Mesenchymal stem cell (in vitro differentiated cells and primary cell): ENCODE results near the gene TOPBP1.

Experiments
- DNase-seq: peaks from one replicate; pipeline ENCODE4 v3.0.0-alpha.2; 2013
- H2AFZ ChIP-seq: one replicate; pipeline ENCODE4 v1.6.1; 2013; ENCODE audit warnings: low read depth, mild to moderate bottlenecking, control low read depth, inconsistent platforms, low read length, moderate library complexity
- H2AK5ac ChIP-seq: 2 replicates; pipeline ENCODE4 v1.6.1; 2013; ENCODE audit warnings: low read length, moderate library complexity, mild to moderate bottlenecking, inconsistent platforms; ENCODE audit not compliant: severe bottlenecking
- H2BK120ac ChIP-seq: one replicate; pipeline ENCODE4 v1.6.1; 2013; ENCODE audit warnings: low read depth, mild to moderate bottlenecking, inconsistent platforms, low read length, moderate library complexity
- H2BK12ac ChIP-seq, 2 experiments: one replicate each; pipeline ENCODE4 v1.6.1; 2013; ENCODE audit warnings: inconsistent platforms in 2 of 2, low read length in 2 of 2, mild to moderate bottlenecking in 2 of 2, moderate library complexity in 2 of 2, control low read depth in 1 of 2
- H2BK15ac ChIP-seq: one replicate; pipeline ENCODE4 v1.6.1; 2013; ENCODE audit warnings: mild to moderate bottlenecking, low read depth, inconsistent platforms; ENCODE audit not compliant: poor library complexity, severe bottlenecking
- H2BK5ac ChIP-seq: 2 replicates; pipeline ENCODE4 v1.6.1; 2013; ENCODE audit warnings: low read depth, mild to moderate bottlenecking, low read length, control low read depth, inconsistent platforms; ENCODE audit not compliant: poor library complexity, severe bottlenecking
- H3K14ac ChIP-seq, 2 experiments: one replicate each; pipeline ENCODE4 v1.6.1; 2013; ENCODE audit warnings: inconsistent platforms in 2 of 2, low read length in 2 of 2, control low read depth in 1 of 2, mild to moderate bottlenecking in 1 of 2, moderate library complexity in 1 of 2
- H3K18ac ChIP-seq, 2 experiments: one replicate each; pipeline ENCODE4 v1.6.1; 2013; ENCODE audit warnings: inconsistent platforms in 2 of 2, low read length in 2 of 2, control low read depth in 1 of 2, low read depth in 1 of 2, mild to moderate bottlenecking in 1 of 2
- H3K23ac ChIP-seq, 2 experiments: one replicate each; pipeline ENCODE4 v1.6.1; 2013; ENCODE audit warnings: inconsistent platforms in 2 of 2, low read length in 2 of 2, mild to moderate bottlenecking in 2 of 2, moderate library complexity in 2 of 2, control low read depth in 1 of 2
- H3K27ac ChIP-seq: 2 replicates; pipeline ENCODE4 v1.5.1; 2013; ENCODE audit warnings: mild to moderate bottlenecking, moderate library complexity, low read length, control low read depth, inconsistent platforms; ENCODE audit not compliant: poor library complexity, severe bottlenecking
- H3K27me3 ChIP-seq, 2 experiments: 2 replicates each; pipeline versions ENCODE4 v1.6.1 to v1.7.0; 2013; ENCODE audit warnings: low read length in 2 of 2, mild to moderate bottlenecking in 2 of 2, moderate library complexity in 2 of 2, control low read depth in 1 of 2, inconsistent platforms in 1 of 2; ENCODE audit not compliant: control insufficient read depth in 1 of 2, insufficient read depth in 1 of 2
- H3K36me3 ChIP-seq, 2 experiments: 2 replicates each; pipeline versions ENCODE4 v1.6.1 to v1.7.0; 2013; ENCODE audit warnings: low read length in 2 of 2, control low read depth in 1 of 2, inconsistent platforms in 1 of 2, low read depth in 1 of 2, mild to moderate bottlenecking in 1 of 2; ENCODE audit not compliant: insufficient read depth in 2 of 2, control insufficient read depth in 1 of 2
- H3K4ac ChIP-seq, 2 experiments: one replicate each; pipeline ENCODE4 v1.6.1; 2013; ENCODE audit warnings: inconsistent platforms in 2 of 2, low read length in 2 of 2, mild to moderate bottlenecking in 2 of 2, moderate library complexity in 2 of 2, control low read depth in 1 of 2, low read depth in 1 of 2
- H3K4me1 ChIP-seq: 2 replicates; pipeline ENCODE4 v1.6.1; 2013; ENCODE audit warnings: low read depth, low read length, control low read depth; ENCODE audit not compliant: control insufficient read depth, insufficient read depth
- H3K4me2 ChIP-seq: 2 replicates; pipeline ENCODE4 v1.6.1; 2013; ENCODE audit warnings: low read length, mild to moderate bottlenecking, inconsistent platforms; ENCODE audit not compliant: poor library complexity, severe bottlenecking
- H3K4me3 ChIP-seq, 2 experiments: 2 replicates each; pipeline versions ENCODE4 v1.5.1 to v1.7.0; 2013; ENCODE audit warnings: low read length in 2 of 2, mild to moderate bottlenecking in 2 of 2, control low read depth in 1 of 2, low read depth in 1 of 2; ENCODE audit not compliant: insufficient read depth in 1 of 2
- H3K79me1 ChIP-seq: replicated peaks from 2 replicates; pipeline ENCODE4 v1.6.1; 2013; ENCODE audit warnings: mild to moderate bottlenecking, control low read depth, low read length, inconsistent platforms; ENCODE audit not compliant: poor library complexity, severe bottlenecking
- H3K9ac ChIP-seq: 2 replicates; pipeline ENCODE4 v1.7.0; 2013; ENCODE audit warnings: mild to moderate bottlenecking, low read length, moderate library complexity
- H3K9me3 ChIP-seq: 2 replicates; pipeline ENCODE4 v1.7.0; 2013; ENCODE audit warnings: mild to moderate bottlenecking, low read length; ENCODE audit not compliant: control insufficient read depth
- H4K8ac ChIP-seq: one replicate; pipeline ENCODE4 v1.6.1; 2013; ENCODE audit warnings: inconsistent platforms, mild to moderate bottlenecking, low read length, moderate library complexity
- H4K91ac ChIP-seq: one replicate; pipeline ENCODE4 v1.6.1; 2013; ENCODE audit warnings: mild to moderate bottlenecking, low read length, inconsistent platforms
- WGBS: methylation state at CpG from one replicate; pipeline ENCODE4 v1.1.7; 2013; ENCODE audit warnings: mixed read lengths; 5-methylcytosine and 5-hydroxymethylcytosine counted together

TOPBP1 gene

GRCh38 chr3:133676336-133677118, 14.8 kb upstream of the TOPBP1 start:
- H2BK12ac ChIP-seq = no peak overlapping the region
- H2BK5ac ChIP-seq = no peak overlapping the region
- H3K79me1 ChIP-seq = no peaks in the 10 kb centered on the region
- no peak overlapping the region for H3K27ac ChIP-seq
- H3K23ac ChIP-seq = no peak overlapping the region
- H3K4me1 ChIP-seq = peaks cover 6% of the 10 kb centered on the region
- no peak overlapping the region for H4K8ac ChIP-seq
- H2AK5ac ChIP-seq = no peak overlapping the region
- no peak overlapping the region for H4K91ac ChIP-seq
- no peak overlapping the region for H3K18ac ChIP-seq
- no peak for DNase-seq
- WGBS = 68% methylated on average over 11 of the region's 11 CpGs
- H3K4me3 ChIP-seq = no peak overlapping the region
- H3K4me2 ChIP-seq = no peak overlapping the region
- no peak overlapping the region for H3K9ac ChIP-seq
- H2BK120ac ChIP-seq = no peak overlapping the region
- H3K4ac ChIP-seq = no peak overlapping the region
- no peaks in the 10 kb centered on the region for H3K36me3 ChIP-seq
- no peak overlapping the region for H2BK15ac ChIP-seq
- H3K27me3 ChIP-seq = peaks cover 38 to 41% of the 10 kb centered on the region in 2 experiments
- no peaks in the 10 kb centered on the region for H3K9me3 ChIP-seq
- no peak overlapping the region for H3K14ac ChIP-seq
- no peak overlapping the region for H2AFZ ChIP-seq

GRCh38 chr3:133675631-133676335, 14.0 kb upstream of the TOPBP1 start:
- no peak overlapping the region for H3K4me3 ChIP-seq
- H3K79me1 ChIP-seq = no peaks in the 10 kb centered on the region
- no peak overlapping the region for H4K8ac ChIP-seq
- H3K4me2 ChIP-seq = no peak overlapping the region
- H3K14ac ChIP-seq = no peak overlapping the region
- H3K27me3 ChIP-seq = peaks cover 38 to 41% of the 10 kb centered on the region in 2 experiments
- no peak overlapping the region for H2AFZ ChIP-seq
- no peaks in the 10 kb centered on the region for H3K9me3 ChIP-seq
- no peak overlapping the region for H3K27ac ChIP-seq
- no peak overlapping the region for H3K9ac ChIP-seq
- 67% methylated on average over 5 of the region's 6 CpGs for WGBS
- no peak overlapping the region for H3K23ac ChIP-seq
- peaks cover 6% of the 10 kb centered on the region for H3K4me1 ChIP-seq
- DNase-seq = no peak
- no peak overlapping the region for H4K91ac ChIP-seq
- no peak overlapping the region for H3K18ac ChIP-seq
- H3K4ac ChIP-seq = no peak overlapping the region
- H2BK15ac ChIP-seq = no peak overlapping the region
- H3K36me3 ChIP-seq = no peaks in the 10 kb centered on the region
- H2BK12ac ChIP-seq = no peak overlapping the region
- no peak overlapping the region for H2BK5ac ChIP-seq
- no peak overlapping the region for H2BK120ac ChIP-seq
- no peak overlapping the region for H2AK5ac ChIP-seq

GRCh38 chr3:133674290-133674919, 12.7 kb upstream of the TOPBP1 start:
- Histone ChIP-seq H2BK120ac (no peak overlapping the region), H3K4me3 (peak overlapping the region in 1 of 2 experiments; percentile 59), H4K8ac (no peak overlapping the region), H3K18ac (no peak overlapping the region), H2AFZ (no peak overlapping the region), H3K23ac (no peak overlapping the region), H2BK5ac (no peak overlapping the region), H4K91ac (no peak overlapping the region), H2BK12ac (no peak overlapping the region), H2AK5ac (no peak overlapping the region), H3K27ac (no peak overlapping the region), H3K79me1 (no peaks in the 10 kb centered on the region), H3K4ac (no peak overlapping the region), H3K4me1 (peaks cover 6% of the 10 kb centered on the region), H3K14ac (no peak overlapping the region), H2BK15ac (no peak overlapping the region), H3K4me2 (no peak overlapping the region), H3K36me3 (no peaks in the 10 kb centered on the region), H3K9ac (no peak overlapping the region), H3K9me3 (no peaks in the 10 kb centered on the region), H3K27me3 (peaks cover 38 to 41% of the 10 kb centered on the region in 2 experiments)
- DNase-seq = no peak
- 27% methylated on average over 47 of the region's 47 CpGs for WGBS

- peaks cover 38 to 41% of the 10 kb centered on the region in 2 experiments for H3K27me3 ChIP-seq
These were observed 12.0 kb upstream of the TOPBP1 start for GRCh38 chr3:133673746-133674145.

More at GRCh38 chr3:133673746-133674145, 12.0 kb upstream of the TOPBP1 start:
- Histone ChIP-seq H3K18ac (no peak overlapping the region), H3K36me3 (no peaks in the 10 kb centered on the region), H3K23ac (no peak overlapping the region), H3K9ac (no peak overlapping the region), H4K91ac (no peak overlapping the region), H2AFZ (no peak overlapping the region), H2AK5ac (no peak overlapping the region), H2BK5ac (no peak overlapping the region), H3K4ac (no peak overlapping the region), H3K4me1 (peaks cover 8% of the 10 kb centered on the region), H2BK15ac (no peak overlapping the region), H3K14ac (no peak overlapping the region), H3K79me1 (no peaks in the 10 kb centered on the region), H3K9me3 (no peaks in the 10 kb centered on the region), H4K8ac (no peak overlapping the region), H2BK12ac (no peak overlapping the region), H3K27ac (no peak overlapping the region), H3K4me3 (no peak overlapping the region), H2BK120ac (no peak overlapping the region), H3K4me2 (no peak overlapping the region)
- 54% methylated on average over 10 of the region's 12 CpGs for WGBS
- DNase-seq = no peak
